Tibial nerve (tissue), 4 donors: ENCODE measurements around the gene TMEM255B. TPM values are rescaled to one million over a fixed set of nuclear protein-coding genes. Genes with fewer than 3 reads are reported as not detected.

Experiments
- DNase-seq, 2 donors: peaks; one replicate each; pipeline ENCODE4 v3.0.0-alpha.2; 2019; ENCODE audit warnings: low spot score in 2 of 2
- H3K27ac ChIP-seq, 4 donors: fragments of 200-600 bp; sonication (generic) in 3 of 4; one replicate each; pipeline ENCODE4 v1.5.1; 2017 to 2019; ENCODE audit warnings: mild to moderate bottlenecking in 1 of 4
- H3K27me3 ChIP-seq, 2 donors: fragments of 200-600 bp; sonication (generic) in 1 of 2; one replicate each; pipeline versions ENCODE4 v1.5.1 to v1.6.0; 2017 to 2019
- H3K36me3 ChIP-seq, 3 donors: fragments of 200-600 bp; sonication (generic); one replicate each; pipeline ENCODE4 v1.5.1; 2018 to 2019
- H3K4me1 ChIP-seq, 4 donors: fragments of 200-600 bp; sonication (generic) in 3 of 4; one replicate each; pipeline ENCODE4 v1.5.1; 2017 to 2019
- H3K4me3 ChIP-seq, 4 donors: fragments of 200-600 bp; sonication (generic) in 3 of 4; one replicate each; pipeline ENCODE4 v1.5.1; 2017 to 2019; ENCODE audit warnings: mild to moderate bottlenecking in 1 of 4, moderate library complexity in 1 of 4
- H3K9me3 ChIP-seq, 4 donors: fragments of 200-600 bp; sonication (generic) in 3 of 4; one replicate each; pipeline ENCODE4 v1.5.1; 2017 to 2019
- CTCF ChIP-seq, 5 experiments: fragments of 200-600 bp in 3 of 5; fragments of 450-650 bp in 2 of 5; sonication (generic) in 3 of 5; IDR thresholded peaks; one replicate each; pipeline ENCODE4 v1.5.1; 2016 to 2019; ENCODE audit warnings: antibody characterized with exemption in 5 of 5, mild to moderate bottlenecking in 3 of 5, moderate library complexity in 2 of 5
- EP300 ChIP-seq, 2 donors: sonication (generic); formaldehyde crosslinking; IDR thresholded peaks; one replicate each; pipeline ENCODE4 v1.6.1; 2017; ENCODE audit warnings: antibody characterized with exemption in 2 of 2, mild to moderate bottlenecking in 1 of 2
- POLR2A ChIP-seq, 2 donors: fragments of 450-650 bp; IDR thresholded peaks; one replicate each; pipeline ENCODE4 v1.6.1; 2017; ENCODE audit warnings: antibody characterized with exemption in 2 of 2, mild to moderate bottlenecking in 2 of 2, moderate library complexity in 2 of 2
- WGBS, 2 donors: methylation state at CpG; one replicate each; pipeline ENCODE4 v1.1.5; 2018; 5-methylcytosine and 5-hydroxymethylcytosine counted together
- total RNA-seq, 4 donors: library from RNA; depleted of rRNA; stranded (reverse); fragments of >200 nt; gene quantifications; one replicate each; pipeline ENCODE4 v1.1.0, GENCODE V29; 2016

TMEM255B gene
- total RNA-seq, 4 donors from 2014 or later = 3.3 to 21.6 (median 10.9) TPM

- peaks cover 0 to 32% of the 10 kb centered on the region in 2 donors for H3K27me3 ChIP-seq
- H3K4me1 ChIP-seq = peaks cover 0 to 10% (median 2%) of the 10 kb centered on the region in 4 donors
- no peak overlapping the region for H3K27ac ChIP-seq
- no peak for DNase-seq
- TF ChIP-seq POLR2A (IDR thresholded peaks at IDR 0.05) (no peak), EP300 (IDR thresholded peaks at IDR 0.05) (no peak), CTCF (IDR thresholded peaks at IDR 0.05) (no peak)
- no peak overlapping the region for H3K4me3 ChIP-seq
- no peaks in the 10 kb centered on the region for H3K36me3 ChIP-seq
- no peaks in the 10 kb centered on the region for H3K9me3 ChIP-seq
- 54 to 63% methylated on average over 31 to 34 of the region's 34 CpGs for WGBS, 2 donors
Observed at GRCh38 chr13:113729187-113730019, 29.6 kb upstream of the TMEM255B start.

- Histone ChIP-seq H3K4me1 (peaks cover 0 to 3% (median 0%) of the 10 kb centered on the region in 4 donors), H3K4me3 (no peak overlapping the region), H3K27ac (no peak overlapping the region), H3K9me3 (no peaks in the 10 kb centered on the region), H3K27me3 (peaks cover 0 to 32% of the 10 kb centered on the region in 2 donors), H3K36me3 (no peaks in the 10 kb centered on the region)
- WGBS, 2 donors = 60 to 69% methylated on average over 15 to 21 of the region's 21 CpGs
- TF ChIP-seq CTCF (IDR thresholded peaks at IDR 0.05) = no peak
- no peak for TF ChIP-seq EP300 (IDR thresholded peaks at IDR 0.05)
- TF ChIP-seq POLR2A (IDR thresholded peaks at IDR 0.05) = no peak
- DNase-seq = no peak
Observed at GRCh38 chr13:113730258-113730691, 28.8 kb upstream of the TMEM255B start.

- peaks cover 0 to 33% of the 10 kb centered on the region in 2 donors for H3K27me3 ChIP-seq
- no peak overlapping the region for H3K27ac ChIP-seq
- DNase-seq = no peak
- H3K36me3 ChIP-seq = no peaks in the 10 kb centered on the region
- WGBS, 2 donors = 87 to 100% methylated on average over 1 to 4 of the region's 4 CpGs
- H3K4me1 ChIP-seq = peaks cover 0 to 3% (median 0%) of the 10 kb centered on the region in 4 donors
- TF ChIP-seq CTCF (IDR thresholded peaks at IDR 0.05) (no peak), POLR2A (IDR thresholded peaks at IDR 0.05) (no peak), EP300 (IDR thresholded peaks at IDR 0.05) (no peak)
- no peak overlapping the region for H3K4me3 ChIP-seq
- no peaks in the 10 kb centered on the region for H3K9me3 ChIP-seq
Observed at GRCh38 chr13:113730831-113731191, 28.2 kb upstream of the TMEM255B start.

- no peak for DNase-seq
- TF ChIP-seq POLR2A (IDR thresholded peaks at IDR 0.05) (no peak), CTCF (IDR thresholded peaks at IDR 0.05) (no peak), EP300 (IDR thresholded peaks at IDR 0.05) (no peak)
- 75 to 83% methylated on average over 22 to 31 of the region's 32 CpGs for WGBS, 2 donors
Observed at GRCh38 chr13:113731192-113732175, 27.5 kb upstream of the TMEM255B start.

More at GRCh38 chr13:113731192-113732175, 27.5 kb upstream of the TMEM255B start:
- Histone ChIP-seq H3K27ac (no peak overlapping the region), H3K4me3 (no peak overlapping the region), H3K27me3 (peaks cover 0 to 38% of the 10 kb centered on the region in 2 donors), H3K4me1 (peaks cover 0 to 1% (median 0%) of the 10 kb centered on the region in 4 donors), H3K9me3 (no peaks in the 10 kb centered on the region), H3K36me3 (no peaks in the 10 kb centered on the region)
